Measurements from ENCODE around the gene SUPT6H. TPM values are rescaled to one million over a fixed set of nuclear protein-coding genes. Genes with fewer than 3 reads are reported as not detected.

Gene SUPT6H
- total and polyA plus RNA-seq, 5 experiments from 2014 or later = 7.4 to 105 (median 22.0) TPM

DNA sequence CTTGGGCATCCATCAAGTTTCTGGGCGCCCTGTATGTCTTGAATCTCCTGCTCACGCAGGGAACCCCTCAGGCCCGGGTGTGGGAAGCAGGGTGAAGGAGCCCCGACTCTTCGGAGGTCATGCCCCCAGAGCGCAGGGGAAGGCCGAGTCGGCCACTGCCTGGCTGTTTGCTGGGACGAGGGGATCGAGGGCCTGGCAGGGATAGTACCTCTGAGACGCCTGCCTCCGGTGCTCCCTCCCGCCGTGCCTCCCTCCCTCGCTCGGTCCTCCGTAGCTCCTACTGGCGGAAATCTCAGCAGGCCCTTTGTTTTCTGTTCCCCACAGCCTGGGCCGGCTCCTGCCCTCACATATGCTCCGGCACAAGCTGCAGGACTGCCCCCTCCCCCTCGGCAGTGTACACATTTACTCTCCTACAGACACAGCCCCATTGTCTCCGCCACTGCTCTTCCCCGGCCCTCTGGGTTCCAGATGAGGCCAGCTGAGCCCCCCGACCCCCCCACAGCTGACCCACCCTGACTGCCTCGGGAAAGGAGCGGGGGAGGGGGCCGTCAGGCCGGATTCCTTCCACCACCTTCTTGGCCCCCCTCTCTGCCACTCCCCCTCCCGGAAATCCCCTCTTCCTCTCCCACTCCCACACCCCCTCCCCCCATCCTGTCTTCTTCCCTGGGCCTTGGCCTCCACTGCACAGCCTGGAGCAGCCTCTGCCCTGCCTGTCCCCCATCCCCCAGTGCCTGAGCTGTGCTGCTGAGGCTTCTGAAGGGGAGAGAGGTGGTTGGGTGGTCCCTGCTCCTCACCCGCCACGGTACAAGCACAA, 83.2 kb downstream of the SUPT6H start:
- ATAC-seq (peak; percentile 5 to 7), DNase-seq (peak in 5 of 10 donors; percentile 34 to 63 (median 36))
- POLR2A ChIA-PET = interaction anchor here (0.6 to 15.6 kb wide), 9 partner anchors 9 to 1604 kb away, joined by 3 to 365 read pairs (median 4); partner anchors contain the start of genes ERAL1, FAM222B, NEK8 and RPL23A
- Mint-ChIP-seq H3K4me1 (peaks cover 5 to 60% (median 22%) of the 10 kb centered on the region in 4 donors), H3K27ac (peak overlapping the region; percentile 78 to 94 (median 90)), H3K36me3 (no peaks in the 10 kb centered on the region), H3K27me3 (no peaks in the 10 kb centered on the region), H3K9me3 (no peaks in the 10 kb centered on the region), H3K4me3 (peak overlapping the region; percentile 80 to 93 (median 88))

DNA sequence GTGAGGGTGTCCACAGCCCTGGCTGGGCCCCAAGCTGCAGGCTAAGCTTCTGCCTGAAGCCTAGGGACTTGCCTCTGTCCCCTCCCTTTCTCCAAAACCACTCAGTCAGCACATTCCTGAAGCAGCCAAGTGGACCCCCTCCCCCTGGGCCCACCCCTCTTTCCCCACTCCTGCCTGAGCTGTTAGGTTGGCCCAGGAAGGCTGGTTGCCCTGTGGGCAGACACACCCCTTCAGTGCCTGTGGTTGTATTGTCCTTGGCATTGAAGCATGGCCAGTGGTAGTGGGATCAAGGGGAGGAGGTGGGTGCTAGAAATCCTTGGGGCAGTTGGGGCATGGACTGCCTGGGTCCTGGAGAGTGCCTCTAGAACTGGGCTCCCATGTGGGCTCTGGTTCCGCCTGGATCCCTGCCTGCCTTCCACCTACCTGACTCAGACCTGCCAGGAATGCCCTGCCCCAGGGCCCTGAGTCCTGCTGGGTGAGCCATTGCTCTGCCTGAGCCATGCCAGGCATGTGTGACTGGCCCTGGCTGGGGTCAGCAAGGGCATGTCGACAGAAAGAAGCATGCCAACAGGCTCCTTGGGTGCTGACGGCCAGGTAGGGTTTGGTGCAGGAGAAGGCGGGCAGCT, 83.9 kb downstream of the SUPT6H start:
- Mint-ChIP-seq H3K4me1 (peaks cover 5 to 56% (median 24%) of the 10 kb centered on the region in 4 donors), H3K36me3 (no peaks in the 10 kb centered on the region), H3K9me3 (no peaks in the 10 kb centered on the region), H3K27ac (peak overlapping the region in 7 of 10 donors; percentile 57 to 89 (median 74)), H3K27me3 (no peaks in the 10 kb centered on the region), H3K4me3 (peak overlapping the region; percentile 24 to 93 (median 83))
- DNase-seq (peak in 2 of 10 donors; percentile 19 to 58), ATAC-seq (no peak)
- POLR2A ChIA-PET = interaction anchor here (0.5 to 15.6 kb wide), 10 partner anchors 8 to 1603 kb away, joined by 3 to 365 read pairs (median 4); partner anchors contain the start of genes NEK8, RPL23A and TLCD1

DNA sequence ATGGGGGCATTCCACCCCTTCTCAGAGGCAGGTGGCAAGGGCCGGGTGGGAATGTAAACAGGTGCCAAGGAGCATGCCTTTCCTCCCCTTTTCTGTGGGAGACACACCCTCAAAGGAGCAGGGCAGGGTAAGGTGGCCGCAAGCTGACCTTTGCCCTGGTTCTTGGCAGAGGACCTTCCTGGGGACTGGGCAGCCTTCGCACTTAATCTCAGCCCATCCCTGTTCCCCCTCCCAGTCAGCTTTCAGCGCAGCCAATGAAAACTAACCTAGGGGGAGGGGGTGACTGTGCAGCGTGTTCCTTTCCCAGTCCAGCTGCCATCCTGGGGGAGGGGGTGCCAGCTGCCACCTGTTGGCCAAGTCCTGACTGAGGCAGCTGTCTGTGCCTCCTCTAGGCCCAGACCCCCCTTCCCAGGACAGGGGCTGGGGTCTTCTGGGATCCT, 84.6 kb downstream of the SUPT6H start:
- Mint-ChIP-seq H3K4me3 (peak overlapping the region in 8 of 10 donors; percentile 19 to 92 (median 35)), H3K27me3 (no peaks in the 10 kb centered on the region), H3K9me3 (no peaks in the 10 kb centered on the region), H3K4me1 (peaks cover 5 to 51% (median 24%) of the 10 kb centered on the region in 4 donors), H3K27ac (peak overlapping the region in 6 of 10 donors; percentile 43 to 74 (median 64)), H3K36me3 (no peaks in the 10 kb centered on the region)
- POLR2A ChIA-PET = interaction anchor here (0.6 to 15.6 kb wide), 8 partner anchors 8 to 206 kb away, joined by 3 to 365 read pairs (median 4); partner anchors contain the start of genes NEK8, RPL23A and TLCD1
- ATAC-seq (no peak), DNase-seq (no peak)

- Mint-ChIP-seq H3K27me3 (no peaks in the 10 kb centered on the region), H3K4me1 (peaks cover 5 to 46% (median 24%) of the 10 kb centered on the region in 4 donors), H3K4me3 (peak overlapping the region in 2 of 10 donors; percentile 30 to 43), H3K36me3 (no peaks in the 10 kb centered on the region), H3K27ac (peak overlapping the region in 3 of 10 donors; percentile 15 to 43 (median 35)), H3K9me3 (no peaks in the 10 kb centered on the region)
- POLR2A ChIA-PET = interaction anchor here (0.6 to 15.6 kb wide), 6 partner anchors 16 to 206 kb away, joined by 3 to 365 read pairs (median 4); partner anchors contain the start of genes NEK8, RPL23A and TLCD1
- DNase-seq = no peak
- no peak for ATAC-seq
These were observed 85.2 kb downstream of the SUPT6H start for GRCh38 chr17:28747051-28747691.

DNA sequence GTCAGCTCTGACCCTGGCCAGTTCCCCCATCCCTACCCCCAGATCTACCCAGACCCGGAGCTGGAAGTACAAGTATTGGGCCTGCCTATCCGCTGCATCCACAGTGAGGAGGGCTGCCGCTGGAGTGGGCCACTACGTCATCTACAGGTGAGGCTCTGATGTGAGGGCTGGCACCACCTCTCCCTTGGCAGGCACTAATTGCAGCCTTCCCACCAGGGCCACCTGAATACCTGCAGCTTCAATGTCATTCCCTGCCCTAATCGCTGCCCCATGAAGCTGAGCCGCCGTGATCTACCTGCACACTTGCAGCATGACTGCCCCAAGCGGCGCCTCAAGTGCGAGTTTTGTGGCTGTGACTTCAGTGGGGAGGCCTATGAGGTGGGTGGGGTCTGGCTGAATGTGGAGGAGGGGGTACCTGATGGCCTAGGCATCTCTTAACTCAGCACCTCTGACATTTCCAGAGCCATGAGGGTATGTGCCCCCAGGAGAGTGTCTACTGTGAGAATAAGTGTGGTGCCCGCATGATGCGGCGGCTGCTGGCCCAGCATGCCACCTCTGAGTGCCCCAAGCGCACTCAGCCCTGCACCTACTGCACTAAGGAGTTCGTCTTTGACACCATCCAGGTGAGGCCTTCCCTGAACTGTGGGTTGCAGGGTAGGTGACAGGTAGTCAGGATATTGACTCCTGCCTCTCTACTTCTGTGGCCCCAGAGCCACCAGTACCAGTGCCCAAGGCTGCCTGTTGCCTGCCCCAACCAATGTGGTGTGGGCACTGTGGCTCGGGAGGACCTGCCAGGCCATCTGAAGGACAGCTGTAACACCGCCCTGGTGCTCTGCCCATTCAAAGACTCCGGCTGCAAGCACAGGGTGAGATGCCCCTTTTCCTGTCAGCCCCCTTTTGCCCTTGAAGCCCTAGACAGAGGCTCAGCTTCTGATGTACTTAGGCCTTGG, 86.1 kb downstream of the SUPT6H start:
- DNase-seq = no peak
- peak overlapping the region in 4 of 10 donors; percentile 19 to 79 (median 68) for H3K27ac Mint-ChIP-seq
- no peaks in the 10 kb centered on the region for H3K36me3 Mint-ChIP-seq
- peak overlapping the region in 2 of 10 donors; percentile 43 to 58 for H3K4me3 Mint-ChIP-seq
- H3K4me1 Mint-ChIP-seq = peaks cover 5 to 39% (median 24%) of the 10 kb centered on the region in 4 donors
- H3K9me3 Mint-ChIP-seq = no peaks in the 10 kb centered on the region
- ATAC-seq = no peak
- H3K27me3 Mint-ChIP-seq = no peaks in the 10 kb centered on the region
- POLR2A ChIA-PET = interaction anchor here (0.5 to 15.6 kb wide), 5 partner anchors 15 to 30 kb away, joined by 3 to 365 read pairs (median 3); partner anchors contain the start of genes NEK8, RPL23A and TLCD1

GRCh38 chr17:28748852-28749515, 87.0 kb downstream of the SUPT6H start:
- no peak for ATAC-seq
- Mint-ChIP-seq H3K27me3 (no peaks in the 10 kb centered on the region), H3K9me3 (no peaks in the 10 kb centered on the region), H3K27ac (peak overlapping the region in 7 of 10 donors; percentile 10 to 68 (median 27)), H3K4me3 (no peak overlapping the region), H3K36me3 (no peaks in the 10 kb centered on the region), H3K4me1 (peaks cover 5 to 37% (median 23%) of the 10 kb centered on the region in 4 donors)
- POLR2A ChIA-PET = interaction anchor here (0.9 to 15.6 kb wide), 7 partner anchors 9 to 149 kb away, joined by 3 to 365 read pairs (median 3); partner anchors contain the start of genes FLOT2, NEK8, RPL23A and SDF2
- DNase-seq = no peak

DNA sequence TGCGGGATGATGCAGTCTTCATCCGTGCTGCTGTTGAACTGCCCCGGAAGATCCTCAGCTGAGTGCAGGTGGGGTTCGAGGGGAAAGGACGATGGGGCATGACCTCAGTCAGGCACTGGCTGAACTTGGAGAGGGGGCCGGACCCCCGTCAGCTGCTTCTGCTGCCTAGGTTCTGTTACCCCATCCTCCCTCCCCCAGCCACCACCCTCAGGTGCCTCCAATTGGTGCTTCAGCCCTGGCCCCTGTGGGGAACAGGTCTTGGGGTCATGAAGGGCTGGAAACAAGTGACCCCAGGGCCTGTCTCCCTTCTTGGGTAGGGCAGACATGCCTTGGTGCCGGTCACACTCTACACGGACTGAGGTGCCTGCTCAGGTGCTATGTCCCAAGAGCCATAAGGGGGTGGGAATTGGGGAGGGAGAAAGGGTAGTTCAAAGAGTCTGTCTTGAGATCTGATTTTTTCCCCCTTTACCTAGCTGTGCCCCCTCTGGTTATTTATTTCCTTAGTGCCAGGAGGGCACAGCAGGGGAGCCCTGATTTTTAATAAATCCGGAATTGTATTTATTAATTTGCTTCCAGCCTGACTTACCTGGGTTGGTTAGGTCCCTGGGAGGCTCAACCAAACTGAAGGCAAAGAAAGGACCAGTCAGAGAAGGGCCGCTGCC, 87.6 kb downstream of the SUPT6H start:
- H3K9me3 Mint-ChIP-seq = no peaks in the 10 kb centered on the region
- H3K4me3 Mint-ChIP-seq = peak overlapping the region in 1 of 10 donors; percentile 14
- H3K27ac Mint-ChIP-seq = peak overlapping the region in 4 of 10 donors; percentile 38 to 69 (median 59)
- peaks cover 5 to 35% (median 22%) of the 10 kb centered on the region in 4 donors for H3K4me1 Mint-ChIP-seq
- no peaks in the 10 kb centered on the region for H3K36me3 Mint-ChIP-seq
- peak in 1 of 2 donors; percentile 6 for ATAC-seq
- POLR2A ChIA-PET = interaction anchor here (0.9 to 15.6 kb wide), 11 partner anchors 8 to 200 kb away, joined by 3 to 365 read pairs (median 3); partner anchors contain the start of genes DHRS13, FLOT2, NEK8 and RPL23A
- DNase-seq = no peak
- no peaks in the 10 kb centered on the region for H3K27me3 Mint-ChIP-seq

DNA sequence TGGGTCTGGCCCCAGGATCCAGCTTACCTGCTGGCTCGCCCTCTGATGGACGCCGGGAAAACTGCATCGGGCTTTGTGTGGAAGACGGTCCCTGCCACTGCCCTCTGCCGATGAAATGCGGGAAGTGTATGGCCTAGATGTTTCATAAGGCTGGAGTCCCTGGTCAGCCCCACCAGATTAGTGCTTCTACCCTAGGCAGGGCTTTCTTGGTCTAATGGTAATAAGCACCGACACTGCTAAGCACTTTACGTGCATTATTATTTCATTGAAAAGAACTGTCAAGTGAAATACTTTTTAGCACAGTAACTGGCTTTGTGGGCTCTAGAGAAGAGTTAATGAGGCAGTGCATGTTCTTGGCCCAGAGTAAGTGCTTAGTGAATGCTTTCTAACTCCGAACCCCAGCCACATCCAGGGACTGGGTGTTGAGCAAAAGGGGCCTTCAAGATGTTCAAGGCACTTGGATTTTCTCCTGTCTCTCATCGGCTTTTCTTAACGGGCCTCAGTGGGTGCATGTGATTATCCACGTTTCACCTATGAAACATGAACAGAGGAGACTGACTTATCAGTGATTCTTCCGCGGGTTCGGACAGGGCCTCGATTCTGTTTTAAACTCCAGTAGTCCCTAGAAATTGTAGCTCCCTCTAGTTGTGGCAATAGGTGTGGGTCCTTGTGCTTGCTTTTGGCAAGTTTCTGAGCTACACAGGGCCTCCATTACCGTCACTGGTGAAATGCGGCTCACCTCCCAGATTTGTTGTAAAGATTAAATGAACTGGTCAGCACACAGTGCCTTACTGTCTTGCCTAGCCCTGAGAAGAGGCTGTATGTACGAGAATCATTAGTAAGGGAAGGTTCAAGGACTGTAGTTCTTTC, 88.4 kb downstream of the SUPT6H start:
- Mint-ChIP-seq H3K27me3 (no peaks in the 10 kb centered on the region), H3K36me3 (no peaks in the 10 kb centered on the region), H3K27ac (peak overlapping the region in 5 of 10 donors; percentile 43 to 75 (median 69)), H3K4me1 (peaks cover 5 to 28% (median 16%) of the 10 kb centered on the region in 4 donors), H3K4me3 (peak overlapping the region in 1 of 10 donors; percentile 14), H3K9me3 (no peaks in the 10 kb centered on the region)
- ATAC-seq (peak; percentile 84), DNase-seq (peak; percentile 79 to 94 (median 85))
- POLR2A ChIA-PET = interaction anchor here (0.6 to 15.6 kb wide), 12 partner anchors 8 to 199 kb away, joined by 3 to 365 read pairs (median 3); partner anchors contain the start of genes DHRS13, FLOT2, NEK8 and RPL23A

DNA sequence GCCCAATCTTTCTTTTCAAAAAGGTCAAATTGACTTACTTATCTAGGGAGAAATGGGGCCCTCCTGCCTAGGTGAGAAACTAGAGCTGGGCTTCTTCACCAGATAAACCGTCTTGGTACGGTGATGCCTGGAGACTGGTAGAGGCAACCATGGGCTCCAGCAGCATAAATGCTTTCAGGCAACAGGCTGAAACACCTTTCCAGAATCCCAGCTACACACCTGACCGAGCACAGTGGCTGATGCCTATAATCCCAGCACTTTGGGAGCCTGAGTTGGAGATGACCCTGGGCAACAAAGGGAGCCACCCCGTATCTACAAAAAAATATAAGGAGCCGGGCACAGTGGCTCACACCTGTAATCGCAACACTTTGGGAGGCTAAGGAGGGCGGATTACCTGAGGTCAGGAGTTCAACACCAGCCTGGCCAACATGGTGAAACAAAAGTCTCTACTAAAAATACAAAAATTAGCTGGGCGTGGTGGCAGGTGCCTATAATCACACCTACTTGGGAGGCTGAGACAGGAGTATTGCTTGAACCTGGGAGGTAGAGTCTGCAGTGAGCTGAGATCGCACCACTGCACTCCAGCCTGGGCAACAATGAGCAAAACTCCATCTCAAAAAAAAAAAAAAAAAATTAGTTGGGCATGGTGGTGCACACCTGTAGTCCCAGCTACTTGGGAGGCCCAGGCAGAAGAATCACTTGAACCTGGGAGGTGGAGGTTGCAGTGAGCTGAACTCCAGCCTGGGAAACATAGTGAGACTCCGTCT, 89.8 kb downstream of the SUPT6H start:
- Mint-ChIP-seq H3K4me1 (peaks cover 0 to 16% (median 9%) of the 10 kb centered on the region in 4 donors), H3K9me3 (no peaks in the 10 kb centered on the region), H3K27ac (peak overlapping the region in 2 of 10 donors; percentile 43 to 47), H3K36me3 (peaks cover 0 to 10% (median 0%) of the 10 kb centered on the region in 3 donors), H3K4me3 (no peak overlapping the region), H3K27me3 (no peaks in the 10 kb centered on the region)
- DNase-seq (no peak), ATAC-seq (no peak)
- POLR2A ChIA-PET = interaction anchor here (0.6 to 15.6 kb wide), 4 partner anchors 17 to 146 kb away, joined by 3 to 365 read pairs (median 4); partner anchors contain the start of genes FLOT2, NEK8, RPL23A and TLCD1

Data from naive thymus-derived CD8-positive, alpha-beta T cell (primary cell).